ENCODE results near the gene RNLS. TPM values are rescaled to one million over a fixed set of nuclear protein-coding genes. Genes with fewer than 3 reads are reported as not detected.

Gene RNLS
- total and polyA plus RNA-seq, 4 donors, result 5.8 to 11.6 (median 7.9) TPM

GRCh38 chr10:88459530-88459929 lies 123.6 kb downstream of the RNLS start:
- Histone ChIP-seq H3K27me3 (ENCODE audit: control insufficient read depth in 3 of 3, insufficient read depth in 3 of 3, low read length in 2 of 3) (no peaks in the 10 kb centered on the region), H3K4me1 (ENCODE audit: control insufficient read depth in 5 of 5, insufficient read depth in 5 of 5, low read length in 5 of 5) (no peaks in the 10 kb centered on the region), H3K27ac (ENCODE audit: low read depth in 1 of 2, low read length in 1 of 2) (no peak overlapping the region), H3K9me3 (ENCODE audit: control insufficient read depth in 4 of 4, insufficient read depth in 3 of 4, low read length in 3 of 4) (no peaks in the 10 kb centered on the region), H3K4me3 (no peak overlapping the region), H3K9ac (ENCODE audit: insufficient read depth in 1 of 2, low read length in 2 of 2) (no peak overlapping the region), H3K36me3 (ENCODE audit: control insufficient read depth in 4 of 4, insufficient read depth in 4 of 4, low read length in 4 of 4) (no peaks in the 10 kb centered on the region)
- DNase-seq (no peak), ATAC-seq (ENCODE audit: insufficient read depth, low FRiP score) (no peak)
- TF ChIP-seq CTCF (IDR thresholded peaks at IDR 0.05; ENCODE audit: control extremely low read depth, extremely low read depth), result no peak
- WGBS, 2 donors, result 78 to 90% methylated on average over 4 of the region's 4 CpGs

- 31 to 54% methylated on average over 3 of the region's 3 CpGs for WGBS, 2 donors
- no peak overlapping the region for H3K9ac ChIP-seq (ENCODE audit: insufficient read depth in 1 of 2, low read length in 2 of 2)
- no peak for TF ChIP-seq CTCF (IDR thresholded peaks at IDR 0.05; ENCODE audit: control extremely low read depth, extremely low read depth)
- no peak overlapping the region for H3K27ac ChIP-seq (ENCODE audit: low read depth in 1 of 2, low read length in 1 of 2)
- no peaks in the 10 kb centered on the region for H3K36me3 ChIP-seq (ENCODE audit: control insufficient read depth in 4 of 4, insufficient read depth in 4 of 4, low read length in 4 of 4)
- no peaks in the 10 kb centered on the region for H3K4me1 ChIP-seq (ENCODE audit: control insufficient read depth in 5 of 5, insufficient read depth in 5 of 5, low read length in 5 of 5)
- no peaks in the 10 kb centered on the region for H3K27me3 ChIP-seq (ENCODE audit: control insufficient read depth in 3 of 3, insufficient read depth in 3 of 3, low read length in 2 of 3)
- DNase-seq (no peak), ATAC-seq (ENCODE audit: insufficient read depth, low FRiP score) (no peak)
- H3K9me3 ChIP-seq (ENCODE audit: control insufficient read depth in 4 of 4, insufficient read depth in 3 of 4, low read length in 3 of 4), result no peaks in the 10 kb centered on the region
- H3K4me3 ChIP-seq, result no peak overlapping the region
These were observed 124.9 kb downstream of the RNLS start for GRCh38 chr10:88458209-88458608.

GRCh38 chr10:88457660-88458059 lies 125.5 kb downstream of the RNLS start:
- H3K4me3 ChIP-seq, result no peak overlapping the region
- H3K36me3 ChIP-seq (ENCODE audit: control insufficient read depth in 4 of 4, insufficient read depth in 4 of 4, low read length in 4 of 4), result no peaks in the 10 kb centered on the region
- H3K4me1 ChIP-seq (ENCODE audit: control insufficient read depth in 5 of 5, insufficient read depth in 5 of 5, low read length in 5 of 5), result no peaks in the 10 kb centered on the region
- H3K9ac ChIP-seq (ENCODE audit: insufficient read depth in 1 of 2, low read length in 2 of 2), result no peak overlapping the region
- no peaks in the 10 kb centered on the region for H3K9me3 ChIP-seq (ENCODE audit: control insufficient read depth in 4 of 4, insufficient read depth in 3 of 4, low read length in 3 of 4)
- TF ChIP-seq CTCF (IDR thresholded peaks at IDR 0.05; ENCODE audit: control extremely low read depth, extremely low read depth), result no peak
- H3K27ac ChIP-seq (ENCODE audit: low read depth in 1 of 2, low read length in 1 of 2), result no peak overlapping the region
- H3K27me3 ChIP-seq (ENCODE audit: control insufficient read depth in 3 of 3, insufficient read depth in 3 of 3, low read length in 2 of 3), result no peaks in the 10 kb centered on the region
- WGBS, 2 donors, result 82 to 86% methylated on average over 3 of the region's 3 CpGs
- ATAC-seq (ENCODE audit: insufficient read depth, low FRiP score) (no peak), DNase-seq (no peak)

GRCh38 chr10:88456730-88457129 lies 126.4 kb downstream of the RNLS start:
- H3K9me3 ChIP-seq (ENCODE audit: control insufficient read depth in 4 of 4, insufficient read depth in 3 of 4, low read length in 3 of 4), result no peaks in the 10 kb centered on the region
- no peak overlapping the region for H3K4me3 ChIP-seq
- ATAC-seq (ENCODE audit: insufficient read depth, low FRiP score) (no peak), DNase-seq (no peak)
- H3K27me3 ChIP-seq (ENCODE audit: control insufficient read depth in 3 of 3, insufficient read depth in 3 of 3, low read length in 2 of 3), result no peaks in the 10 kb centered on the region
- H3K9ac ChIP-seq (ENCODE audit: insufficient read depth in 1 of 2, low read length in 2 of 2), result no peak overlapping the region
- no peak overlapping the region for H3K27ac ChIP-seq (ENCODE audit: low read depth in 1 of 2, low read length in 1 of 2)
- H3K4me1 ChIP-seq (ENCODE audit: control insufficient read depth in 5 of 5, insufficient read depth in 5 of 5, low read length in 5 of 5), result no peaks in the 10 kb centered on the region
- 31 to 55% methylated on average over 3 of the region's 3 CpGs for WGBS, 2 donors
- TF ChIP-seq CTCF (IDR thresholded peaks at IDR 0.05; ENCODE audit: control extremely low read depth, extremely low read depth), result no peak
- H3K36me3 ChIP-seq (ENCODE audit: control insufficient read depth in 4 of 4, insufficient read depth in 4 of 4, low read length in 4 of 4), result no peaks in the 10 kb centered on the region

All from lung (tissue), 12 donors.